Measurements from ENCODE around the gene ASPM.

- no peak for TF ChIP-seq CSDC2 (CRISPR knock-in tag; IDR thresholded peaks at IDR 0.05)
- no peak for TF ChIP-seq OSR1 (CRISPR knock-in tag; IDR thresholded peaks at IDR 0.05)
- TF ChIP-seq CSRNP3 (CRISPR knock-in tag; IDR thresholded peaks at IDR 0.05): no peak
- no peak for TF ChIP-seq ZFP3 (CRISPR knock-in tag; IDR thresholded peaks at IDR 0.05)
- no peak for TF ChIP-seq PATZ1 (CRISPR knock-in tag; IDR thresholded peaks at IDR 0.05; ENCODE audit: borderline replicate concordance)
- TF ChIP-seq TSHZ2 (CRISPR knock-in tag; IDR thresholded peaks at IDR 0.05): no peak
- no peak for TF ChIP-seq ARNTL (CRISPR knock-in tag; IDR thresholded peaks at IDR 0.05; ENCODE audit: borderline replicate concordance, low read depth)
- no peak for TF ChIP-seq RARB (CRISPR knock-in tag; IDR thresholded peaks at IDR 0.05)
- no peak for TF ChIP-seq CREB5 (CRISPR knock-in tag; IDR thresholded peaks at IDR 0.05; ENCODE audit: low read depth)
- no peak for TF ChIP-seq POU6F1 (CRISPR knock-in tag; IDR thresholded peaks at IDR 0.05; ENCODE audit: borderline replicate concordance, low read depth)
Measured at GRCh38 chr1:197042676-197043341, 103.7 kb downstream of the ASPM start.

Measured in SK-N-SH treated with all-trans-retinoic acid at 6 μM for 48 hours (cell line).